H1 (cell line): ENCODE data around the gene NEB. TPM values are rescaled to one million over a fixed set of nuclear protein-coding genes. Genes with fewer than 3 reads are reported as not detected.

Source experiments
- CTCF ChIA-PET: fragments of 300-600 bp; sonication (Branson Sonifier 250); formaldehyde crosslinking; loops from one replicate; lab custom pipeline; 2021; ENCODE audit not compliant: partially characterized antibody; lab: Charles Lee
- POLR2A ChIA-PET: fragments of 300-600 bp; sonication (Branson Sonifier 250); formaldehyde crosslinking; loops from one replicate; lab custom pipeline; 2021; ENCODE audit warnings: inconsistent platforms; ENCODE audit not compliant: partially characterized antibody; lab: Charles Lee
- DNase-seq, 2 experiments: peaks; one replicate each; pipeline versions ENCODE4 v3.0.0 to v3.0.0-alpha.2; 2010 to 2022; ENCODE audit warnings: low spot score in 2 of 2, low read depth in 1 of 2, mixed read lengths in 1 of 2
- FAIRE-seq: peaks from 2 replicates; lab custom pipeline; 2011; peaks lifted over from hg19 to GRCh38; lab: Jason Lieb, UNC
- H2AFZ ChIP-seq: 2 replicates; pipeline ENCODE4 v1.8.1; 2012; ENCODE audit warnings: low read length, inconsistent platforms
- H2AK5ac ChIP-seq: 2 replicates; pipeline ENCODE4 v1.6.1; 2013; ENCODE audit warnings: low read depth, low read length
- H2BK120ac ChIP-seq: replicated peaks from 2 replicates; pipeline ENCODE3; 2013; ENCODE audit warnings: low read depth, low read length, inconsistent platforms
- H2BK12ac ChIP-seq: 2 replicates; pipeline ENCODE4 v1.6.1; 2013; ENCODE audit warnings: low read depth, low read length
- H2BK15ac ChIP-seq: 2 replicates; pipeline ENCODE4 v1.6.1; 2013; ENCODE audit warnings: low read length
- H2BK20ac ChIP-seq: 2 replicates; pipeline ENCODE4 v1.6.1; 2013; ENCODE audit warnings: low read length
- H2BK5ac ChIP-seq: 2 replicates; pipeline ENCODE4 v1.6.1; 2013; ENCODE audit warnings: low read depth, low read length
- H3K14ac ChIP-seq: 2 replicates; pipeline ENCODE4 v1.6.1; 2013; ENCODE audit warnings: inconsistent platforms; ENCODE audit not compliant: insufficient read length
- H3K18ac ChIP-seq: 2 replicates; pipeline ENCODE4 v1.6.1; 2013; ENCODE audit warnings: low read length; ENCODE audit errors: extremely low read depth
- H3K23ac ChIP-seq: 2 replicates; pipeline ENCODE4 v1.6.1; 2013; ENCODE audit warnings: inconsistent platforms; ENCODE audit not compliant: insufficient read length
- H3K23me2 ChIP-seq: 2 replicates; pipeline ENCODE4 v1.6.1; 2013; ENCODE audit warnings: low read depth, low read length
- H3K27ac ChIP-seq: 2 replicates; pipeline ENCODE4 v1.6.1; 2011; ENCODE audit warnings: low read depth, low read length, inconsistent platforms
- H3K27me3 ChIP-seq, 4 experiments: replicated peaks in 1 of 4; 1 replicate in 1 of 4; 2 replicates in 3 of 4; pipeline versions ENCODE4 v1.6.1 to v1.8.1; 2011 to 2013; ENCODE audit warnings: low read length in 3 of 4, mild to moderate bottlenecking in 3 of 4, inconsistent platforms in 2 of 4, mixed read lengths in 2 of 4, moderate library complexity in 1 of 4; ENCODE audit not compliant: control insufficient read depth in 3 of 4, insufficient read depth in 3 of 4; ENCODE audit errors: extremely low read depth in 1 of 4
- H3K36me3 ChIP-seq, 4 experiments: 2 replicates each; pipeline versions ENCODE4 v1.6.1 to v1.8.1; 2011 to 2013; ENCODE audit warnings: mild to moderate bottlenecking in 4 of 4, low read length in 3 of 4, moderate library complexity in 2 of 4, control low read depth in 1 of 4, inconsistent platforms in 1 of 4; ENCODE audit not compliant: insufficient read depth in 4 of 4, control insufficient read depth in 2 of 4
- H3K4ac ChIP-seq: replicated peaks from 2 replicates; pipeline ENCODE3; 2013; ENCODE audit warnings: low read length, low read depth, mixed read lengths, inconsistent platforms; ENCODE audit not compliant: insufficient read length
- H3K4me1 ChIP-seq, 4 experiments: replicated peaks in 1 of 4; 1 replicate in 1 of 4; 2 replicates in 3 of 4; pipeline versions ENCODE4 v1.6.1 to v1.8.1; 2011 to 2013; ENCODE audit warnings: low read length in 3 of 4, inconsistent platforms in 2 of 4, mixed read lengths in 1 of 4; ENCODE audit not compliant: insufficient read depth in 4 of 4, control insufficient read depth in 3 of 4
- H3K4me2 ChIP-seq, 2 experiments: 2 replicates each; pipeline versions ENCODE4 v1.6.1 to v1.8.1; 2011 to 2013; ENCODE audit warnings: low read depth in 2 of 2, low read length in 2 of 2, control low read depth in 1 of 2, inconsistent platforms in 1 of 2, mild to moderate bottlenecking in 1 of 2; ENCODE audit not compliant: insufficient read depth in 1 of 2
- H3K4me3 ChIP-seq, 4 experiments: fragments of 200-600, 300-600 bp in 1 of 4; sonication (generic), shearing (Covaris generic), sonication (Bioruptor Twin) in 1 of 4; 2 replicates each; pipeline versions ENCODE4 v1.5.1 to v1.8.1; 2011 to 2016; ENCODE audit warnings: low read length in 4 of 4, low read depth in 3 of 4, control low read depth in 2 of 4, inconsistent platforms in 2 of 4, mild to moderate bottlenecking in 2 of 4, mixed read lengths in 1 of 4, moderate library complexity in 1 of 4; ENCODE audit not compliant: insufficient read depth in 2 of 4; ENCODE audit errors: extremely low read depth in 1 of 4
- H3K56ac ChIP-seq: replicated peaks from 2 replicates; pipeline ENCODE3; 2013; ENCODE audit warnings: low read depth, mild to moderate bottlenecking, mixed read lengths, low read length, inconsistent platforms; ENCODE audit not compliant: insufficient read length
- H3K79me1 ChIP-seq: 2 replicates; pipeline ENCODE4 v1.6.1; 2013; ENCODE audit warnings: low read depth, low read length, control low read depth
- H3K79me2 ChIP-seq, 2 experiments: 2 replicates each; pipeline versions ENCODE4 v1.6.1 to v1.8.1; 2012 to 2013; ENCODE audit warnings: low read length in 2 of 2, mild to moderate bottlenecking in 2 of 2, inconsistent platforms in 1 of 2; ENCODE audit not compliant: insufficient read depth in 2 of 2, control insufficient read depth in 1 of 2
- H3K9ac ChIP-seq, 4 experiments: replicated peaks in 1 of 4; 1 replicate in 1 of 4; 2 replicates in 3 of 4; pipeline versions ENCODE4 v1.6.1 to v1.8.1; 2011 to 2013; ENCODE audit warnings: low read depth in 3 of 4, low read length in 3 of 4, control low read depth in 2 of 4, mild to moderate bottlenecking in 2 of 4, moderate library complexity in 2 of 4, inconsistent platforms in 1 of 4; ENCODE audit errors: extremely low read depth in 1 of 4
- H3K9me3 ChIP-seq, 2 experiments: 2 replicates each; pipeline versions ENCODE4 v1.6.1 to v1.8.1; 2012 to 2013; ENCODE audit warnings: mild to moderate bottlenecking in 2 of 2, moderate library complexity in 2 of 2, control low read depth in 1 of 2, inconsistent platforms in 1 of 2, low read depth in 1 of 2, low read length in 1 of 2, mixed read lengths in 1 of 2; ENCODE audit not compliant: insufficient read depth in 2 of 2
- H4K20me1 ChIP-seq, 2 experiments: replicated peaks in 1 of 2; 2 replicates each; pipeline versions ENCODE3 to v1.8.1; 2011 to 2013; ENCODE audit warnings: inconsistent platforms in 2 of 2, low read length in 2 of 2, mild to moderate bottlenecking in 1 of 2; ENCODE audit not compliant: insufficient read depth in 2 of 2, control insufficient read depth in 1 of 2
- H4K5ac ChIP-seq: 2 replicates; pipeline ENCODE4 v1.6.1; 2013; ENCODE audit warnings: low read length, low read depth, mixed read lengths, inconsistent platforms; ENCODE audit not compliant: insufficient read length
- H4K8ac ChIP-seq: 2 replicates; pipeline ENCODE4 v1.8.0; 2013; ENCODE audit warnings: mild to moderate bottlenecking, moderate library complexity, low read length, inconsistent platforms; ENCODE audit not compliant: insufficient read depth; ENCODE audit errors: extremely low read depth
- H4K91ac ChIP-seq: replicated peaks from 2 replicates; pipeline ENCODE3; 2013; ENCODE audit warnings: low read length, mixed read lengths, inconsistent platforms; ENCODE audit not compliant: insufficient read length
- EZH2 ChIP-seq: fragments of 200-600 bp; sonication (generic); IDR thresholded peaks from 2 replicates; pipeline ENCODE4 v1.7.1; 2012; ENCODE audit warnings: low read depth, mild to moderate bottlenecking, moderate library complexity, low read length, inconsistent platforms; ENCODE audit not compliant: severe bottlenecking
- KDM4A ChIP-seq: IDR thresholded peaks from one replicate; pipeline ENCODE4 v1.7.1; 2012; ENCODE audit warnings: low read depth, mild to moderate bottlenecking, moderate library complexity, low read length, inconsistent platforms; ENCODE audit not compliant: severe bottlenecking
- POLR2A ChIP-seq, 2 experiments: IDR thresholded peaks; 1 replicate in 1 of 2; 2 replicates in 1 of 2; pipeline ENCODE4 v1.6.1; 2011; ENCODE audit warnings: low read depth in 2 of 2, low read length in 2 of 2, mild to moderate bottlenecking in 2 of 2; ENCODE audit errors: control extremely low read depth in 1 of 2
- RFX5 ChIP-seq: IDR thresholded peaks from 2 replicates; pipeline ENCODE4 v1.6.1; 2011; ENCODE audit warnings: low read depth, low read length, improper control_type of control experiment, borderline replicate concordance
- WGBS, 2 experiments: shearing (Covaris generic) in 1 of 2; methylation state at CpG; one replicate each; pipeline versions ENCODE4 v1.1.6 to v1.1.7; 2013 to 2015; ENCODE audit warnings: low lambda C conversion rate in 2 of 2, mixed read lengths in 2 of 2, inconsistent platforms in 1 of 2, low coverage in 1 of 2, missing lambda C conversion rate in 1 of 2; ENCODE audit not compliant: insufficient replicate concordance in 2 of 2, insufficient coverage in 1 of 2, insufficient read length in 1 of 2; ENCODE audit errors: extremely low coverage in 1 of 2, missing lambda C conversion rate in 1 of 2; 5-methylcytosine and 5-hydroxymethylcytosine counted together
- polyA plus RNA-seq, 7 experiments: library from polyadenylated mRNA; depleted of rRNA in 3 of 7; stranded (reverse) in 5 of 7; unstranded in 2 of 7; fragments of >200 nt in 5 of 7; fragments of 200-250 nt in 2 of 7; gene quantifications; 1 replicate in 5 of 7; 2 replicates in 1 of 7; 4 replicates in 1 of 7; pipeline versions ENCODE4 v1.2.1 to v1.2.3, GENCODE V29; 2011 to 2013; ENCODE audit warnings: missing spikeins in 2 of 7, mixed read lengths in 2 of 7
- total RNA-seq: library from RNA; stranded (reverse); fragmentation: NEBNext Ultra II Directional; extraction: Animal tissue kit (Norgen Biotek cat#: 25700); gene quantifications from 2 replicates; pipeline ENCODE4 v1.2.1, GENCODE V29; 2021

NEB gene
- total and polyA plus RNA-seq, 2 of the 8 experiments (the other 6 are each of a cell fraction or from before 2014, with no cell fraction given), result 1.4 to 2.5 TPM

GRCh38 chr2:151695778-151696177, 38.5 kb downstream of the NEB start:
- no peak overlapping the region for H3K23ac ChIP-seq
- H3K27ac ChIP-seq, result no peak overlapping the region
- H3K9me3 ChIP-seq, result no peaks in the 10 kb centered on the region
- no peaks in the 10 kb centered on the region for H3K79me1 ChIP-seq
- H3K23me2 ChIP-seq, result no peaks in the 10 kb centered on the region
- no peak overlapping the region for H2AK5ac ChIP-seq
- H4K20me1 ChIP-seq, result peaks cover 0 to 2% of the 10 kb centered on the region in 2 experiments
- no peak overlapping the region for H4K5ac ChIP-seq
- CTCF ChIA-PET, result interaction anchor here (0.6 to 1.0 kb wide), 2 partner anchors 70 to 119 kb away, joined by 3 read pairs; no protein-coding TSS in a partner anchor
- no peak overlapping the region for H3K9ac ChIP-seq
- no peak overlapping the region for H2AFZ ChIP-seq
- POLR2A ChIA-PET, result no interaction called here
- FAIRE-seq (no peak), DNase-seq (no peak)
- H2BK120ac ChIP-seq, result no peak overlapping the region
- no peak overlapping the region for H2BK15ac ChIP-seq
- no peaks in the 10 kb centered on the region for H3K36me3 ChIP-seq
- no peak overlapping the region for H3K4me3 ChIP-seq
- H2BK5ac ChIP-seq, result no peak overlapping the region
- no peak overlapping the region for H4K91ac ChIP-seq
- H3K27me3 ChIP-seq, result no peaks in the 10 kb centered on the region
- no peak overlapping the region for H3K14ac ChIP-seq
- no peak overlapping the region for H2BK12ac ChIP-seq
- no peaks in the 10 kb centered on the region for H3K4me1 ChIP-seq
- H3K4ac ChIP-seq, result no peak overlapping the region
- H3K18ac ChIP-seq, result no peak overlapping the region
- WGBS, 2 experiments, result 87% methylated on average over 3 of the region's 3 CpGs; no CpG with 5 or more reads in 1 of the 2 experiments
- H3K4me2 ChIP-seq, result no peak overlapping the region
- no peak overlapping the region for H4K8ac ChIP-seq
- H3K79me2 ChIP-seq, result no peaks in the 10 kb centered on the region
- H3K56ac ChIP-seq, result no peak overlapping the region
- H2BK20ac ChIP-seq, result no peak overlapping the region
- TF ChIP-seq POLR2A (IDR thresholded peaks at IDR 0.05; ENCODE audit: control extremely low read depth in 1 of 2, low read depth in 2 of 2, low read length in 2 of 2) (no peak), EZH2 (no peak), KDM4A (no peak), RFX5 (no peak)
